Measurements from ENCODE around the gene DAP. TPM values are rescaled to one million over a fixed set of nuclear protein-coding genes. Genes with fewer than 3 reads are reported as not detected.
A peak's percentile ranks its signal among the peaks of the same experiment; 100 is the strongest.

Gene DAP
- total RNA-seq, 1 experiment from 2014 or later: 47.2 TPM

- no peak overlapping the region for H2BK12ac ChIP-seq (ENCODE audit: insufficient read length, low read depth, low read length)
- no peak overlapping the region for H3K9ac ChIP-seq (ENCODE audit: extremely low read depth, insufficient read length, low read length)
- no peaks in the 10 kb centered on the region for H3K27me3 ChIP-seq (ENCODE audit: insufficient read depth, low read length)
- no peak overlapping the region for H3K14ac ChIP-seq (ENCODE audit: insufficient read depth, low read length)
- no peak overlapping the region for H4K8ac ChIP-seq (replicated peaks; ENCODE audit: insufficient read length, low read depth, low read length)
- peaks cover 4% of the 10 kb centered on the region for H3K79me1 ChIP-seq (ENCODE audit: insufficient read depth, low read depth, low read length, poor library complexity, severe bottlenecking)
- H4K5ac ChIP-seq (ENCODE audit: insufficient read length, low read depth, low read length): no peak overlapping the region
- no peak overlapping the region for H3K27ac ChIP-seq (ENCODE audit: insufficient read length, low read depth, low read length)
- no peak overlapping the region for H4K91ac ChIP-seq (ENCODE audit: insufficient read length, low read depth, low read length)
- H2BK20ac ChIP-seq (ENCODE audit: low read depth, low read length, poor library complexity, severe bottlenecking): no peak overlapping the region
- H3K4ac ChIP-seq (ENCODE audit: low read depth, low read length): no peak overlapping the region
- H3K4me3 Mint-ChIP-seq: no peak overlapping the region
- H3K23ac ChIP-seq (ENCODE audit: insufficient read length, low read depth, low read length): no peak overlapping the region
- DNase-seq: no peak
- H3K23me2 ChIP-seq (ENCODE audit: insufficient read length, low read depth, low read length, poor library complexity, severe bottlenecking): no peaks in the 10 kb centered on the region
- no peaks in the 10 kb centered on the region for H3K9me3 Mint-ChIP-seq
- H3K56ac ChIP-seq (ENCODE audit: insufficient read length, low read depth, low read length): no peak overlapping the region
- H2BK15ac ChIP-seq (ENCODE audit: low read depth, low read length): no peak overlapping the region
- H2BK5ac ChIP-seq (ENCODE audit: insufficient read length, low read length): no peak overlapping the region
- TF ChIP-seq CTCF (conservative IDR thresholded peaks at IDR 0.05): no peak
- H3K4me2 ChIP-seq (ENCODE audit: insufficient read depth, insufficient read length, low read length): no peak overlapping the region
- H4K20me1 ChIP-seq (ENCODE audit: control insufficient read depth, insufficient read depth, insufficient read length): peaks cover 2% of the 10 kb centered on the region
- peaks cover 12 to 19% of the 10 kb centered on the region in 2 experiments for H3K4me1 Mint-ChIP-seq
- peaks cover 5 to 32% (median 17%) of the 10 kb centered on the region in 3 experiments; a peak in 6 of 7 replicates for H3K36me3 Mint-ChIP-seq (ENCODE audit: insufficient read depth in 1 of 3, low read depth in 3 of 3)
- H3K9me3 ChIP-seq (ENCODE audit: control insufficient read depth, low read depth, low read length): no peaks in the 10 kb centered on the region
- no peak overlapping the region for H2AFZ ChIP-seq (ENCODE audit: low read length)
- H3K18ac ChIP-seq (ENCODE audit: insufficient read length, low read depth, low read length): no peak overlapping the region
- H3K79me2 ChIP-seq (ENCODE audit: insufficient read depth, low read length): no peaks in the 10 kb centered on the region
- no peak overlapping the region for H2AK5ac ChIP-seq (ENCODE audit: insufficient read length, low read length)
- H2BK120ac ChIP-seq (ENCODE audit: low read depth, low read length, poor library complexity, severe bottlenecking): no peak overlapping the region
- no CpG with 5 or more reads among the region's 9 CpGs for WGBS (ENCODE audit: extremely low coverage, insufficient read length, low lambda C conversion rate)
- no peak overlapping the region for H3T11ph ChIP-seq (ENCODE audit: low read length)
- peak overlapping the region in 1 of 3 experiments; percentile 31; a peak in 1 of 7 replicates for H3K27ac Mint-ChIP-seq
- H3K4me1 ChIP-seq (ENCODE audit: insufficient read depth, low read length): peaks cover 2% of the 10 kb centered on the region; the same call in 1 of the 2 replicates
- H3K27me3 Mint-ChIP-seq (ENCODE audit: low read depth): no peaks in the 10 kb centered on the region
These were observed 7.9 kb downstream of the DAP start for GRCh38 chr5:10753178-10753577.

Data from H9 (cell line).